Keratinocyte (primary cell): ENCODE measurements around the gene GRIP1.

Experiments
- EZH2 ChIP-seq: IDR thresholded peaks from one replicate; pipeline ENCODE4 v1.6.1; 2012; ENCODE audit warnings: inconsistent platforms, mild to moderate bottlenecking, low read length, moderate library complexity
- TF ChIP-seq, protein P1 (sequence below), 3 experiments: IDR thresholded peaks in 1 of 3; conservative IDR thresholded peaks in 1 of 3; optimal IDR thresholded peaks in 1 of 3; 2 replicates in 2 of 3; 3 replicates in 1 of 3; pipeline versions ENCODE3 to v1.5.1; 2011; ENCODE audit warnings: low read length in 3 of 3, mild to moderate bottlenecking in 3 of 3, moderate library complexity in 2 of 3, control low read depth in 1 of 3, inconsistent platforms in 1 of 3; ENCODE audit not compliant: insufficient read depth in 2 of 3; ENCODE audit errors: extremely low read depth in 1 of 3

DNA sequence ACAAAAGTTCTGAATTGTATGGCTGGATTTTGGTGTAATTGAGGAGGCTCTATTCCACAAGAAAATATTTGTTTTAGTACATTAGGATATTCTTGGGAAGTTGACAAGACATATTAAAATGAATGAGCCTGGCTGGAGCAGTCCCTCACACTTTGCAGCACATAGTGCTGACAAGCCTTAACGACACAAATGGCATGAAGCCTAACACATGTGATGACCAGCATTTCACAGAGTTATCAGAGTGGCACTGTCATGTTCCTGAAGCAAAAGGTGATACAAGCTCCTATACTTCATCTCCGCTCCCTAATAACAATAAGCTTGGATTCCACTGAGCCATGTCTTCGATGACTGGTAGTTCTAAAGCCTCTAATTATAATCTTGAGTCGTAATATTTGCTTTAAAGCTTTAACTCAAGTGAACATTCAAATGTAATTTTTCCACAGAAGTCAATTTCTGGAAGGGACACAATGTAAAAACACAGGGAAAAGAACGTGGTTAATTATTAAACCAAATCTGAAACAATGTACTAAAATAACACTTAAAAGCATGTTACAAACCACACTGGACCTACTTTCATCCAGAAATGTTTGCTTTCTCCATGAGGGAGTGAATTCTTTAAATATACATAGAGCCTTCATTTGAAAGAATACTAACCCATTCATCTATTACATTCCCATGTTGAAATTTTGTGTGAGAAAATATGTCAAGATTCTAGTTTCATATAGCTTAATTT, 49.6 kb downstream of the GRIP1 start:
- TF ChIP-seq, protein P1, sequence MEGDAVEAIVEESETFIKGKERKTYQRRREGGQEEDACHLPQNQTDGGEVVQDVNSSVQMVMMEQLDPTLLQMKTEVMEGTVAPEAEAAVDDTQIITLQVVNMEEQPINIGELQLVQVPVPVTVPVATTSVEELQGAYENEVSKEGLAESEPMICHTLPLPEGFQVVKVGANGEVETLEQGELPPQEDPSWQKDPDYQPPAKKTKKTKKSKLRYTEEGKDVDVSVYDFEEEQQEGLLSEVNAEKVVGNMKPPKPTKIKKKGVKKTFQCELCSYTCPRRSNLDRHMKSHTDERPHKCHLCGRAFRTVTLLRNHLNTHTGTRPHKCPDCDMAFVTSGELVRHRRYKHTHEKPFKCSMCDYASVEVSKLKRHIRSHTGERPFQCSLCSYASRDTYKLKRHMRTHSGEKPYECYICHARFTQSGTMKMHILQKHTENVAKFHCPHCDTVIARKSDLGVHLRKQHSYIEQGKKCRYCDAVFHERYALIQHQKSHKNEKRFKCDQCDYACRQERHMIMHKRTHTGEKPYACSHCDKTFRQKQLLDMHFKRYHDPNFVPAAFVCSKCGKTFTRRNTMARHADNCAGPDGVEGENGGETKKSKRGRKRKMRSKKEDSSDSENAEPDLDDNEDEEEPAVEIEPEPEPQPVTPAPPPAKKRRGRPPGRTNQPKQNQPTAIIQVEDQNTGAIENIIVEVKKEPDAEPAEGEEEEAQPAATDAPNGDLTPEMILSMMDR (optimal IDR thresholded peaks at IDR 0.05 in 1 of 3, IDR thresholded peaks at IDR 0.05 in 1 of 3, conservative IDR thresholded peaks at IDR 0.05 in 1 of 3; ENCODE audit: extremely low read depth in 1 of 3, insufficient read depth in 2 of 3, low read length in 3 of 3) = no peak
- no peak for TF ChIP-seq EZH2
